Measurements from ENCODE around the gene PMAIP1.

DNA sequence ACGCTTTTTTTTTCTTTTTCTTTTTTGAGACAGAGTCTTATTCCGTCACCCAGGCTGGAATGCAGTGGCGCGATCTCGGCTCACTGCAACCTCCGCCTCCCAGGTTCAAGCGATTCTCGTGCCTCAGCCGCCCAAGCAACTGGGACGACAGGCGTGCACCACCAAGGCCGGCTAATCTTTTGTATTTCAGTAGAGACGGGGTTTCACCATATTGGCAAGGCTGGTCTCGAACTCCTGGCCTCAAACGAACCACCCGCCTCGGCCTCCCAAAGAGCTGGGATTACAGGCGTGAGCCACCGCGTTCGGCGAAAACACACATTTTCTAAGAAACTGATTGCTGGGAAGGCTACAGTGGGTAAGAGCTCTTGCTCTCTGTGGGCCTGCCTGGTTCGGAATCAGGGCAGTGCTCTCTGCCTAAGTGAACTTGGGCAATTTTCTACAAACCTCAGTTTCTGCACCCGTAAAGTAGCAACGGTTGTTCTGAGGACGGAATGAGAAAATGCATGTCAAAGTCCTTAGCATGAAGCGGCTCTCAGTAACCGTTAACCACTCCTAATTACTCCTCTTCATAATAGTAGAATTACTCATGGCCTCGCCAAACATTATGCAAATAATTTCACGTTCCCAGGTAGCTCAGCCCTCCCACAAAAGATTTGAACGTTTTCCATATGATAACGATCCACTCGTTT is 1.0 kb upstream of the PMAIP1 start:
- TF ChIP-seq POLR2AphosphoS5 (IDR thresholded peaks at IDR 0.05) (no peak), POLR2A (IDR thresholded peaks at IDR 0.05) (no peak)
- TF ChIP-seq, protein P1, sequence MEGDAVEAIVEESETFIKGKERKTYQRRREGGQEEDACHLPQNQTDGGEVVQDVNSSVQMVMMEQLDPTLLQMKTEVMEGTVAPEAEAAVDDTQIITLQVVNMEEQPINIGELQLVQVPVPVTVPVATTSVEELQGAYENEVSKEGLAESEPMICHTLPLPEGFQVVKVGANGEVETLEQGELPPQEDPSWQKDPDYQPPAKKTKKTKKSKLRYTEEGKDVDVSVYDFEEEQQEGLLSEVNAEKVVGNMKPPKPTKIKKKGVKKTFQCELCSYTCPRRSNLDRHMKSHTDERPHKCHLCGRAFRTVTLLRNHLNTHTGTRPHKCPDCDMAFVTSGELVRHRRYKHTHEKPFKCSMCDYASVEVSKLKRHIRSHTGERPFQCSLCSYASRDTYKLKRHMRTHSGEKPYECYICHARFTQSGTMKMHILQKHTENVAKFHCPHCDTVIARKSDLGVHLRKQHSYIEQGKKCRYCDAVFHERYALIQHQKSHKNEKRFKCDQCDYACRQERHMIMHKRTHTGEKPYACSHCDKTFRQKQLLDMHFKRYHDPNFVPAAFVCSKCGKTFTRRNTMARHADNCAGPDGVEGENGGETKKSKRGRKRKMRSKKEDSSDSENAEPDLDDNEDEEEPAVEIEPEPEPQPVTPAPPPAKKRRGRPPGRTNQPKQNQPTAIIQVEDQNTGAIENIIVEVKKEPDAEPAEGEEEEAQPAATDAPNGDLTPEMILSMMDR (IDR thresholded peaks at IDR 0.05): no peak
